Activated CD8-positive, alpha-beta T cell treated with anti-CD3 and anti-CD28 coated beads for 36 hours (primary cell): ENCODE results near the gene MARCHF2. TPM values are rescaled to one million over a fixed set of nuclear protein-coding genes. Genes with fewer than 3 reads are reported as not detected.

Source experiments
- ATAC-seq: fragments of 200-7000 bp; cut with Tn5 transposase; one replicate; pipeline ENCODE4 v1.10.0; 2021; ENCODE audit warnings: mild to moderate bottlenecking, moderate library complexity
- CTCF ChIA-PET: fragments of 350-600 bp; sonication (Branson Sonifier 250); formaldehyde crosslinking; loops from one replicate; lab custom pipeline; 2021; ENCODE audit warnings: antibody characterized with exemption; lab: Charles Lee
- POLR2A ChIA-PET: fragments of 350-600 bp; sonication (Branson Sonifier 250); formaldehyde crosslinking; loops from one replicate; lab custom pipeline; 2021; ENCODE audit warnings: antibody characterized with exemption; lab: Charles Lee
- DNase-seq: peaks from one replicate; pipeline ENCODE4 v3.0.0-alpha.2; 2020
- H3K27ac Mint-ChIP-seq: one replicate; pipeline ENCODE4 v1.8.0; 2021; ENCODE audit warnings: mild to moderate bottlenecking, mixed read lengths
- H3K27me3 Mint-ChIP-seq: one replicate; pipeline ENCODE4 v1.8.0; 2021; ENCODE audit warnings: mixed read lengths
- H3K36me3 Mint-ChIP-seq: one replicate; pipeline ENCODE4 v1.8.0; 2021; ENCODE audit warnings: low read depth, mixed read lengths
- H3K4me1 Mint-ChIP-seq: one replicate; pipeline ENCODE4 v1.8.0; 2021; ENCODE audit warnings: low read depth, mixed read lengths
- H3K4me3 Mint-ChIP-seq: one replicate; pipeline ENCODE4 v1.8.0; 2021; ENCODE audit warnings: mild to moderate bottlenecking, moderate library complexity, mixed read lengths
- H3K9me3 Mint-ChIP-seq: one replicate; pipeline ENCODE4 v1.8.0; 2021; ENCODE audit warnings: mixed read lengths
- CTCF ChIP-seq: fragments of 200-600 bp; IDR thresholded peaks from one replicate; pipeline ENCODE4 v1.8.0; 2022; ENCODE audit warnings: antibody characterized with exemption, mild to moderate bottlenecking
- intact Hi-C: fragments of 100-400 bp; cut with micrococcal nuclease; formaldehyde crosslinking; loops from one replicate; pipeline ENCODE4 v1.10.0; 2022
- total RNA-seq, 2 experiments: library from RNA; stranded (reverse); gene quantifications; one replicate each; pipeline ENCODE4 v1.2.3, GENCODE V29; 2021

Gene MARCHF2
- total RNA-seq, 2 experiments from 2014 or later, result 8.0 to 8.6 TPM

GRCh38 chr19:8459095-8459494, 46.0 kb downstream of the MARCHF2 start:
- TF ChIP-seq CTCF, result no peak
- ChIA-PET CTCF (interaction anchor here (1.3 kb wide), 1 partner anchor 105 kb away, joined by 3 read pairs; no protein-coding TSS in a partner anchor), POLR2A (no interaction called here)
- H3K4me1 Mint-ChIP-seq, result peaks cover 72% of the 10 kb centered on the region
- H3K27ac Mint-ChIP-seq, result no peak overlapping the region
- intact Hi-C loops, result no loop called here
- H3K4me3 Mint-ChIP-seq, result no peak overlapping the region
- no peak for ATAC-seq
- H3K27me3 Mint-ChIP-seq, result no peaks in the 10 kb centered on the region
- DNase-seq, result no peak
- H3K36me3 Mint-ChIP-seq, result peaks cover 60% of the 10 kb centered on the region
- H3K9me3 Mint-ChIP-seq, result no peaks in the 10 kb centered on the region

- peak overlapping the region; percentile 75 for H3K27ac Mint-ChIP-seq
- TF ChIP-seq CTCF, result no peak
- H3K4me1 Mint-ChIP-seq, result peaks cover 66% of the 10 kb centered on the region
- intact Hi-C loops, result no loop called here
- H3K9me3 Mint-ChIP-seq, result no peaks in the 10 kb centered on the region
- peaks cover 64% of the 10 kb centered on the region for H3K36me3 Mint-ChIP-seq
- H3K27me3 Mint-ChIP-seq, result no peaks in the 10 kb centered on the region
- no peak overlapping the region for H3K4me3 Mint-ChIP-seq
- ChIA-PET CTCF (interaction anchor here (1.3 kb wide), 1 partner anchor 106 kb away, joined by 3 read pairs; no protein-coding TSS in a partner anchor), POLR2A (interaction anchor here (1.4 kb wide), 1 partner anchor 8 kb away, joined by 4 read pairs; no protein-coding TSS in a partner anchor)
- ATAC-seq, result no peak
- DNase-seq, result no peak
Measured at GRCh38 chr19:8459520-8460270, 46.6 kb downstream of the MARCHF2 start.

- peaks cover 63% of the 10 kb centered on the region for H3K36me3 Mint-ChIP-seq
Measured at GRCh38 chr19:8460516-8461298, 47.6 kb downstream of the MARCHF2 start.

GRCh38 chr19:8461376-8461775, 48.3 kb downstream of the MARCHF2 start:
- no peak for DNase-seq
- H3K9me3 Mint-ChIP-seq, result no peaks in the 10 kb centered on the region
- no peak overlapping the region for H3K27ac Mint-ChIP-seq
- ChIA-PET CTCF (interaction anchor here (0.9 kb wide), 1 partner anchor 26 kb away, joined by 3 read pairs; no protein-coding TSS in a partner anchor), POLR2A (interaction anchor here (1.0 to 2.1 kb wide), 4 partner anchors 11 to 25 kb away, joined by 3 to 14 read pairs (median 4); no protein-coding TSS in a partner anchor)
- intact Hi-C loops, result no loop called here
- H3K4me1 Mint-ChIP-seq, result peaks cover 51% of the 10 kb centered on the region
- H3K36me3 Mint-ChIP-seq, result peaks cover 63% of the 10 kb centered on the region
- no peak overlapping the region for H3K4me3 Mint-ChIP-seq
- H3K27me3 Mint-ChIP-seq, result no peaks in the 10 kb centered on the region
- no peak for ATAC-seq
- no peak for TF ChIP-seq CTCF

More at GRCh38 chr19:8460516-8461298, 47.6 kb downstream of the MARCHF2 start:
- CTCF ChIA-PET, result interaction anchor here (1.3 kb wide), 1 partner anchor 107 kb away, joined by 3 read pairs; no protein-coding TSS in a partner anchor
- H3K4me3 Mint-ChIP-seq, result no peak overlapping the region
- H3K4me1 Mint-ChIP-seq, result peaks cover 56% of the 10 kb centered on the region
- DNase-seq (no peak), ATAC-seq (no peak)
- no peaks in the 10 kb centered on the region for H3K27me3 Mint-ChIP-seq
- no peaks in the 10 kb centered on the region for H3K9me3 Mint-ChIP-seq
- POLR2A ChIA-PET, result interaction anchor here (1.4 kb wide), 1 partner anchor 9 kb away, joined by 4 read pairs; no protein-coding TSS in a partner anchor
- H3K27ac Mint-ChIP-seq, result peak overlapping the region; percentile 75
- intact Hi-C loops, result no loop called here
- no peak for TF ChIP-seq CTCF
